Parathyroid adenoma (tissue), 2 donors: ENCODE results near the gene EDN3.
"Not testable (repeated sequence)": the region's sequence is repeated elsewhere in the genome, so short reads cannot be mapped to it uniquely, and the experiment has no call there.

ENCODE experiments used
- H2AFZ ChIP-seq: fragments of 300-600 bp; sonication (generic); one replicate; pipeline ENCODE4 v1.7.0; 2017; ENCODE audit warnings: antibody characterized with exemption, mild to moderate bottlenecking
- H3K27ac ChIP-seq: fragments of 300-600 bp; sonication (generic); one replicate; pipeline ENCODE4 v1.7.0; 2017
- H3K27me3 ChIP-seq: fragments of 300-600 bp; sonication (generic); one replicate; pipeline ENCODE4 v1.7.0; 2017; ENCODE audit warnings: low read length; ENCODE audit not compliant: control insufficient read depth, insufficient read depth
- H3K36me3 ChIP-seq: fragments of 300-600 bp; sonication (generic); one replicate; pipeline ENCODE4 v1.7.0; 2017; ENCODE audit warnings: low read length; ENCODE audit not compliant: control insufficient read depth, insufficient read depth
- H3K4me1 ChIP-seq: fragments of 300-600 bp; sonication (generic); one replicate; pipeline ENCODE4 v1.7.0; 2017; ENCODE audit warnings: control low read depth
- H3K4me2 ChIP-seq: fragments of 300-600 bp; sonication (generic); one replicate; pipeline ENCODE4 v1.7.0; 2017; ENCODE audit warnings: low read length
- H3K4me3 ChIP-seq: fragments of 300-600 bp; sonication (generic); one replicate; pipeline ENCODE4 v1.7.0; 2017; ENCODE audit warnings: low read depth, low read length
- H3K79me2 ChIP-seq: fragments of 300-600 bp; sonication (generic); one replicate; pipeline ENCODE4 v1.7.0; 2017; ENCODE audit warnings: control low read depth
- H3K9ac ChIP-seq: fragments of 300-600 bp; sonication (generic); one replicate; pipeline ENCODE4 v1.7.0; 2017; ENCODE audit warnings: mild to moderate bottlenecking
- H3K9me3 ChIP-seq: fragments of 300-600 bp; sonication (generic); one replicate; pipeline ENCODE4 v1.7.0; 2017; ENCODE audit warnings: low read length; ENCODE audit not compliant: control insufficient read depth
- TF ChIP-seq, protein P1 (sequence below): fragments of 300-600 bp; sonication (generic); IDR thresholded peaks from one replicate; pipeline ENCODE4 v1.7.0; 2017; ENCODE audit warnings: antibody characterized with exemption, mild to moderate bottlenecking
- donor health status: primary hyperparathyroidism.

The EDN3 gene

DNA sequence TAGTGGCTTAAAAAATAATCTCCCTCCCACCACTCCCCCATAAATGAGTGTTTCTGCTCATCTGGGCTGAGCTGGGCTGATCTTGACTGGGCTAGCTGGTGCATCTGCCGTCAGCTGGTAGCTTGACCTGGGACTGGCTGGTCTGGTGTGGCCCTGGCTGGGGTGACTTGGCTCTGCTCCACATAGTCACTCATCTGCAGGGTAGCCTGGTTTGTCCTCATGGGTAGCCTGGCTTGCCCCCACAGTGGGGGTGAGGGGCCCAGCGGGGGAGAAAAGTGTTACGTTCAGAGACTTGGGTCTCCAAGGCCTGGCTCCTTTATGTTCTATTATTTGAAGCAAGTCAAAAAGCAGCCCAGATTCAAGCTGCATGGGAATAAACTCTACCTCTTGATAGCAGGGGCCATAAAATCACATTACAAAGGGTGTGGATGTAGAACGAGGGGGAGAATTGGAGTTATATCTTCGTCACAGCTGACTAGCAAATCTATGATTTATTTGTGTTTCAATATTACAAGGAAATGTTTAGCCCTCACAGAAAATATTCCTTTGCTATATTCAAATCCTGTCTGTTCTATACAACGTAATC lies 32.9 kb downstream of the EDN3 start:
- Histone ChIP-seq H3K36me3 (no peaks in the 10 kb centered on the region), H3K9ac (no peak overlapping the region)

DNA sequence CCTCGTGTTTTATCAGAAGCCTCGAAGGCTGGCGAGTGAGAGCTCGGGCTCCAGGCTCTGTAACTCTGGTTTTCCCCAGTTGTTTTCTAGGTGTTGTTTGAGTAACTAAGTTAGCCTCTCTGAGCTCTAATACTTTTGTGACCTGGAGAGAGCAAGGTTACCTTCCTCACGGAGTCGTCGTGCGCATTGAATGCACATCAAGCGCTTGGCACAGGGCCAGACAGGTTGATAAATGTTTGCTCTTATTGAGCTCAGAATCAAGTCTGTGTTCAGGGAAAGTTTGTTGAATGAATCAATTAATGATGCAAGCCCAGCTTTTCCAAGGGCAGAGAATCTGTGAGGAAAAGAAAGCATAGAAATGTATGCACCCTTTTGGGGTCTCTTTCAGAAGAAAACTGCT lies 33.5 kb downstream of the EDN3 start:
- H3K79me2 ChIP-seq, result no peaks in the 10 kb centered on the region

More for the DNA sequence above, 32.9 kb downstream of the EDN3 start:
- Histone ChIP-seq H3K79me2 (no peaks in the 10 kb centered on the region), H3K4me3 (no peak overlapping the region), H3K4me2 (no peak overlapping the region), H3K9me3 (no peaks in the 10 kb centered on the region), H2AFZ (no peak overlapping the region), H3K4me1 (no peaks in the 10 kb centered on the region), H3K27ac (no peak overlapping the region), H3K27me3 (no peaks in the 10 kb centered on the region)
- TF ChIP-seq, protein P1, sequence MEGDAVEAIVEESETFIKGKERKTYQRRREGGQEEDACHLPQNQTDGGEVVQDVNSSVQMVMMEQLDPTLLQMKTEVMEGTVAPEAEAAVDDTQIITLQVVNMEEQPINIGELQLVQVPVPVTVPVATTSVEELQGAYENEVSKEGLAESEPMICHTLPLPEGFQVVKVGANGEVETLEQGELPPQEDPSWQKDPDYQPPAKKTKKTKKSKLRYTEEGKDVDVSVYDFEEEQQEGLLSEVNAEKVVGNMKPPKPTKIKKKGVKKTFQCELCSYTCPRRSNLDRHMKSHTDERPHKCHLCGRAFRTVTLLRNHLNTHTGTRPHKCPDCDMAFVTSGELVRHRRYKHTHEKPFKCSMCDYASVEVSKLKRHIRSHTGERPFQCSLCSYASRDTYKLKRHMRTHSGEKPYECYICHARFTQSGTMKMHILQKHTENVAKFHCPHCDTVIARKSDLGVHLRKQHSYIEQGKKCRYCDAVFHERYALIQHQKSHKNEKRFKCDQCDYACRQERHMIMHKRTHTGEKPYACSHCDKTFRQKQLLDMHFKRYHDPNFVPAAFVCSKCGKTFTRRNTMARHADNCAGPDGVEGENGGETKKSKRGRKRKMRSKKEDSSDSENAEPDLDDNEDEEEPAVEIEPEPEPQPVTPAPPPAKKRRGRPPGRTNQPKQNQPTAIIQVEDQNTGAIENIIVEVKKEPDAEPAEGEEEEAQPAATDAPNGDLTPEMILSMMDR, result no peak

GRCh38 chr20:59334651-59335300 lies 34.4 kb downstream of the EDN3 start:
- Histone ChIP-seq H3K4me2 (no peak overlapping the region), H2AFZ (no peak overlapping the region), H3K27ac (no peak overlapping the region), H3K9me3 (no peaks in the 10 kb centered on the region), H3K9ac (no peak overlapping the region), H3K4me3 (no peak overlapping the region), H3K36me3 (no peaks in the 10 kb centered on the region), H3K27me3 (no peaks in the 10 kb centered on the region), H3K79me2 (no peaks in the 10 kb centered on the region), H3K4me1 (no peaks in the 10 kb centered on the region)
- TF ChIP-seq, protein P1, result no peak

More for the DNA sequence above, 33.5 kb downstream of the EDN3 start:
- no peak overlapping the region for H3K9ac ChIP-seq
- no peaks in the 10 kb centered on the region for H3K9me3 ChIP-seq
- no peaks in the 10 kb centered on the region for H3K4me1 ChIP-seq
- H3K4me2 ChIP-seq, result no peak overlapping the region
- no peaks in the 10 kb centered on the region for H3K27me3 ChIP-seq
- H3K4me3 ChIP-seq, result no peak overlapping the region
- no peak overlapping the region for H2AFZ ChIP-seq
- no peaks in the 10 kb centered on the region for H3K36me3 ChIP-seq
- TF ChIP-seq, protein P1, result no peak
- H3K27ac ChIP-seq, result no peak overlapping the region

DNA sequence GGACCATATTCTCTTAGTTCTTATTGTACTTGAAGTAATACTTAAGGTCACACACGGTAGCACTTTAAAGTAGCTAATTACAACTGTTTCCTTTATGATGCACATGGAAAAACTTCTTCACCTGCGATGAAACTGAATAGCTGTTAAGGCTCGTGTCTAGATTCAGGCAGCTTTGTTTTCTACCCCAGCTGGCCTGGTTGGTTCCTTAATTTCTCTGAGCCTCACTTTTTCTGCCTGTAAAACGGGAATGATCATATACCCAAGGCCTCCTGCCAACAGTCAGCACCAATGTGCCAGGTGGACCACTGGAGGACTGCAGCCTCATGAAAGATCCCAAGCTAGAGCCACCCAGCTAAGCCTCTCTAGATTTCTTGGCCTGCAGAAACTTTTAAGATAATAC lies 35.0 kb downstream of the EDN3 start:
- Histone ChIP-seq H3K4me3 (no peak overlapping the region), H2AFZ (no peak overlapping the region), H3K79me2 (no peaks in the 10 kb centered on the region), H3K9ac (no peak overlapping the region), H3K9me3 (no peaks in the 10 kb centered on the region), H3K36me3 (no peaks in the 10 kb centered on the region), H3K4me1 (no peaks in the 10 kb centered on the region), H3K27me3 (no peaks in the 10 kb centered on the region), H3K4me2 (no peak overlapping the region), H3K27ac (no peak overlapping the region)
- TF ChIP-seq, protein P1, result no peak

DNA sequence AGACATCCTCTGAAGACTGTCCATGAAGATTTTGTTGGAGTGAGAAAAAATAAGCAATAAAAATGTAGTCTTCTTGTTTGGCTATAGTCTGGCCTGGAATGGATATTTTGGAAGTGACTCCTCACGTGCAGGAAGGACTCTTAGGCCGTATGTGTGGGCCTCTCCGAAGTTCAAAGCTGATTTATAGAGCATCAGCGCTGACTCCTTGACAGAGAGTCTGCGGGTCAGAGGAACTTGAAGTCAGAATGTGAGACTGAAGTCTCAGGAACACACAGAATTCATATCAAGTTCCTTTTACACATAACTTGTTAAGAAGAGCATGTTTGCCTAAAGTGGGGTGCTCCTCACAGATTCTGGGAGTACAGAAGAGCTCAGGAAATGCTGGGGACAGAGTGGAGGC lies 36.1 kb downstream of the EDN3 start:
- Histone ChIP-seq H3K4me1 (no peaks in the 10 kb centered on the region), H3K27me3 (no peaks in the 10 kb centered on the region), H3K36me3 (no peaks in the 10 kb centered on the region), H3K79me2 (no peaks in the 10 kb centered on the region), H3K9ac (no peak overlapping the region), H3K9me3 (no peaks in the 10 kb centered on the region), H3K4me3 (no peak overlapping the region), H3K27ac (no peak overlapping the region), H2AFZ (no peak overlapping the region), H3K4me2 (no peak overlapping the region)
- TF ChIP-seq, protein P1, result no peak

GRCh38 chr20:59338444-59338843 lies 38.0 kb downstream of the EDN3 start:
- not testable (repeated sequence) for H2AFZ ChIP-seq, H3K27ac ChIP-seq, H3K4me1 ChIP-seq, H3K9me3 ChIP-seq, H3K9ac ChIP-seq, H3K79me2 ChIP-seq, H3K36me3 ChIP-seq, H3K4me3 ChIP-seq, H3K27me3 ChIP-seq, H3K4me2 ChIP-seq
